ENCODE measurements around the gene KTI12.
"Not testable (repeated sequence)": the region's sequence is repeated elsewhere in the genome, so short reads cannot be mapped to it uniquely, and the experiment has no call there.

Gene KTI12

DNA sequence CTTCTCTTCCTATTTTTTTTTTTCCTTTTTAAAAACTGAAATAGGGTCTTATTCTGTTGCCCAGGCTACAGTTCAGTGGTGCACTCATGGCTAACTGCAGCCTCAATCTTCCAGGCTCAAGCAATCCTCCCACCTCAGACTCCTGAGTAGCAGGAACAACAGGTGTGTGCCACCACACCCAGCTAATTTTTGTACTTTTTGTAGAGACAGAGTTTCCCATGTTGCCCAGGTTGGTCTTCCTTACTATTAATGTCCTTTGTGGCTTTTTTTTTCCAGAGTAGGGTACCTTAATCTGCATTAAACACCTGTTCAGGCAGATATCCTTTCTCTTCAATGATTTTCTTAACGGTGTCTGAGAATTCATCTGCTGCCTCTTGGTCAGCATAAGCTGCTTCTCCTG, 4.3 kb upstream of the KTI12 start:
- no peak for DNase-seq

DNA sequence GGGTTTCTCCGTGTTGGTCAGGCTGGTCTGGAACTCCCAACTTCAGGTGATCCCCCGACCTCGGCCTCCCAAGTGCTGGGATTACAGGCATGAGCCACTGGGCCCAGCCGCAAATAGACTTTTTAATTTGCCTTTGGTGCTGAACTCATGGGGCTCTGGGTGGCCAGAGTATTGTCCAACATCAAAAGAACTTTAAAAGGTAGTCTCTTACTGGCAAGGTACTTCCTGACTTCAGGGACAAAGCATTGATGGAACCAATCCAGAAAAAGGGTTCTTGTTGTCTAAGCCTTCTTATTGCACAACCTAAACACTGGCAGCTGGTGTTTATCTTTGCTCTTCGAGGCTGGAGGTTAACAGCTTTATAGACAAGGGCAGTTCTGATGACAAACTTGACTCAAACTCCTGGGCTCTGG, 3.8 kb upstream of the KTI12 start:
- DNase-seq: peak; percentile 54

DNA sequence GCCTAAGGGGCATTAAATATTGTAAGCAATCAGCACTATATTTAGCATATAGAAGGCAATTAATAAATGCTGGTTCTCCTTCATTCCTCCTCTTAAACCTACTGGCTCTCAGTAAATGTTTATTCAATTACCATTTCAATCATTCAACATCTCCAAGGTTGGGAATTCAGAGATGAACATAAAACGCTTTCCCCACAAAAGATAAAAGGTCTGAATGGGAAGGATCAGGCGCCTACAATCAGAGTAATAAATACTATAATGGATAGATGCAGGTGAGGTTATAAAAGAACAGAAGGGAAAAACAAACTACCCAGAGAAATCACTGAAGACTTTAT, 407 bp upstream of the KTI12 start:
- DNase-seq: no peak

DNA sequence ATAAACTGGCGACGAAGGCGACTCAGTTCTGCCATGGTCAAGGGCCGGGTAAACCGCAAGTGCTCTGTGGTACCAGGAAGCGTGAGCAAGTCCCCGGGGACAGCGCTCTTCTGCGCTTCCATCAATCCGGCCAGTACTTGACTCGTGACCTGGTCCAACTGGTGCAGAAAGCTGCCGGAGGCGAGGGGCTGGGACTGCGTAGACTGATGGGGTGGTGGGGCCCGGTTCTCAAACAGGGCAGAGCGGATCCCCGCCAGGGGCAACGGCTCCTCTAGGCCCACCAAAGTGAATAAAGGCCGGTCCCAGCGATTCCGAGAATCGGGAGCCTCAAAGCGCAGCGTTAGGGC, 852 bp downstream of the KTI12 start:
- no peak for DNase-seq

DNA sequence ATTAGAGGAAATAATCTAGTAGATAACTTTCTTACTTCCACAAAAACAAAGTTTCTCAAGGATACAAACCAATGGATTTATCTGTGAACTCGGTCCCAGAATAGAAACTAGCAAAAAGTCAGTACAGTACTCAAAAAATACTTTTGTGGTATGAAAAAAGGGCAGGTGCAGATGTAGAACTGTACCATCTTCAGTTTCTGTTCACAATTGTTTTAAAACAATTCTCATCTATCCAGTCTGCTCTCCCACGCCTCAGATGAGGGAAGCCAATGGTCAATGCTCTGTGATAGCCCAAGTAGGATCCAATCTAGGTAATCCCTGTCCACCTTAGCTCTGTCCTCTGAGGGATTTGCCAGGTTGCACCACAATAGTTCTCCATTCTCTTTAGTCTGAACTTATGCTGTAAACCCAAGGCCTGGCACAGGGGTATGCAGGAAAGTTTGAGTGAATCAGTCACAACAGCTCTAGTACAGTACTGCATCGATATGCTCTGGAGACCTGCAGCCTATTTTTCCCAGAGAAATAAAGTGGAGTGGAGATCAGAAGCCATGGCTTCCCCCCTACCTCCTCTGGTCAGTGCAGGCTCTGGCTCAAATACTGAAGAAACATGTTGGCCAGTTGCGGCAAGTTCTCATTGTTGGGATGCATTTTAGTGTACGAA, 1.4 kb downstream of the KTI12 start:
- no peak for DNase-seq

DNA sequence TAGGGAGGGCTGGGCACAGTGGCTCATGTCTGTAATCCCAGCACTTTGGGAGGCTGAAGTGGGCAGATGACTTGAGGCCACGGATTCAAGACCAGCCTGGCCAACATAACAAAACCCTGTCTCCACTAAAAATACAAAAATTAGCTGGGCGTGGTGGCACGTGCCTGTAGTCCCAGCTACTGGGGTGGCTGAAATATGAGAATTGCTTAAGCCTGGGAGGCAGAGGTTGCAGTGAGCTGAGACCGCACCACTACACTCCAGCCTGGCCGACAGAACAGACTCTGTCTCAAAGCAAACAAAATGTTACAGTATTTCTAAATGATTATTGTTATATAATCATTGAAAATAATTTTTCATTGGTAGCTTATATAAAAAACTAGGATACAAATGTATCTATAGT, 4.8 kb downstream of the KTI12 start:
- DNase-seq: not testable (repeated sequence)

DNA sequence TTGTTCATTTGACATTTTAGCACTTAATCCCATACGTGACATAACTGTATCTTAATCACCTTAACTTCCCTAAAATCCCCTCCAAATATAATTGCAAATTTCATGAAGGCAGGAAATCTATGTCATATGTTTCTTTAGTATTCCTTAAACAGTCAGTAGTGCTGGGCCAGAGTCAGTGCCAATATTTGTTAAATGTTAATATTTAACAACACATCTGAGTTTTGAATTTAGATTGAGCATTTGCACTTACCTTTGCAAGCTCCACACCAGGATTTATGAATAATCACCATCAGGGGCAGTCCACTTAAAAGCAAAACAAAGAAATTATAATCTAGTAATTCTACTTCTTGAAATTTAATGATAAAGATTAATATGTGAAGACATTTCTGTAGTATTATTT, 5.3 kb downstream of the KTI12 start:
- no peak for DNase-seq

DNA sequence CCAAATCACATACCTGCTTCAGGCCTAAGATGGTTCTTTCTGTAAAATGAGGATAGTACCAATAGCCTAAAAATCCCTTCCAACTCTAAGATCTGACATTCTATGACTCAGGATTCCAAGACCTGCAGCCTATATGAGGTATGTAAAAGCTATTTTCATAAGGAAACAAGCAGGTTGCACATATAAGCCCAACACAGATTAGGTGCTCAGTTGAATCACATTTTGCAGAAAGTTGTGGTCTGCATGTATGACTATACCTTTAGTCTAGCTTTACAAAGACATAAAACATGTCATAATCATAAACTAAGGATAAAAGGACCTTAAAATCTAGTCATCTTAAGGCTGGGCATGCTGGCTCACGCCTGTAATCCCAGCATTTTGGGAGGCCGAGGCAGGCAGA, 7.3 kb downstream of the KTI12 start:
- DNase-seq: no peak

DNA sequence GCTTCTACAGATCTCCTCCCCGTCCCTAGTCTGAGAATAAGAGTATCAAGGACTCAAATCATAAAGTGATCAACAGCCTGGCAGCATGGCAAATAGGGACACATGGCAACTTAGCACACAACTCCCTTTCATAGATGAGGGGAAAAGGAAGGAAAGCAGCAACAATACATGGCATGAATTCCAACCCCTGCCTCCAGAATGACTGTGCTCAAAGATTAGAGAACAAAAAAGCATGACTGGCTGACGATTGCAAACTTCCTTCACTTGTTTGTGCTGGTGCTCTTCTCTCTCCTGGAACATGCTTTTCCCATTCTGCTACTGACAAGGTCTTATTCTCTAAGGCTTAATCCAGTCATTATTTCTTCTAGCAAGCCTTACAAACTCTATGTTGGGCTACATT, 11.5 kb downstream of the KTI12 start:
- DNase-seq: no peak

DNA sequence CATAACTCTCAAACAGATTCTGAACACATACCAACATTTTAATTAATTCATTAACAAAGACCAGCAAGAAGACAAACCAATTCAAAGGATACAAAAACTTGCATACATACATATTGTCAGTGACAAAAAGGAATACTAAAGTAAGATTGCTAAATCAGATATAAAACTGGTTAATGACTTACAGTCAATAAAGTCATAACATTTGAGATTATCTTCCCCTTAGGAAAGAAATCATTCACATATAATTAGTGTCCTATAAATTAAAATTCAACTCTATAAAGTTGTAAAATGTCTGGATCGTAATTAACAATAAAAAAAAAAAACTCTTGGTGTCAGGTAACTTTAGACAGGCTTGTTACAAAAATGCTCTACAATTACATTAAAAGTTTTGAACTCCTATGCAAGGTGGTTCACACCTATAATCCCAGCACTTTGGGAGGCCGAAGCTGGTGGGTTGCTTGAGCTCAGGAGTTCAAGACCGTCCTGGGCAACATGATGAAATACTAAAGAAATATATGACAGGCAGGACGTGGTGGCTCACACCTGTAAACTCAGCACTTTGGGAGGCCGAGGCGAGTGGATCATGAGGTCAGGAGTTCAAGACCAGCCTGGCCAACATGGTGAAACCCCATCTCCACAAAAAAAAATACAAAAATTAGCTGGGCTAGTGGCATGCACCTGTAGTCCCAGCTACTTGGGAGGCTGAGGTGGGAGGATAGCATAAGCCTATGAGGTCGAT, 25.4 kb downstream of the KTI12 start:
- DNase-seq: no peak

DNA sequence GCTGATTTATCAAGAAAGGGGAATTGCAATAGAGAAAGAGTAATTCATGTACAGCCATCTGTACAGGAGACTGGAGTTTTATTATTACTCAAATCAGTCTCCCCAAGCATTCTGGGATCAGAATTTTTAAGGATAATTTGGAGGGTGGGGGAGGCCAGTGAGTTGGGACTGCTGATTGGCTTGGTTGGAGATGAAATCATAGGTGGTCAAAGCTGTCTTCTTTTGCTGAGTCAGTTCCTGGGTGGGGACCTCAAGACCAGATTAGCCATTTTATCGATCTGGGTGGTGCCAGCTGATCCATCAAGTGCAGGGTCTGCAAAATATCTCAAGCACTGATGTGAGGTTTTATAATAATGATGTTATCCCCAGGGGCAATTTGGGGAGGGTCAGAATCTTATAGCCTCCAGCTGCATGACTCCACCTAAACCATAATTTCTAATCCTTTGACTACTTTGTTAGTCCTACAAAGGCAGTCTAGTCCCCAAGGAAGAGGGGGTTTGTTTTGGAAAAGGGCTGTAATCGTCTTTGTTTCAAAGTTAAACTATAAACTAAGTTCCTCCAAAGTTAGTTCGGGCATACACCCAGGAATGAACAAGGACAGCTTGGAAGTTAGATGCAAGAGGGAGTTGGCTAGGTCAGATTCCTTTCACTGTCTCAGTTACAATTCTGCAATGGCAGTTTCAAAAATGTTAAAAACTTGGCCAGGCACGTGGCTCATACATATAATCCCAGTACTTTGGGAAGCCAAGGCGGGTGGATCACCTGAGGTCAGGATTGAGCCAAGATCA, 26.2 kb downstream of the KTI12 start:
- no peak for DNase-seq

DNA sequence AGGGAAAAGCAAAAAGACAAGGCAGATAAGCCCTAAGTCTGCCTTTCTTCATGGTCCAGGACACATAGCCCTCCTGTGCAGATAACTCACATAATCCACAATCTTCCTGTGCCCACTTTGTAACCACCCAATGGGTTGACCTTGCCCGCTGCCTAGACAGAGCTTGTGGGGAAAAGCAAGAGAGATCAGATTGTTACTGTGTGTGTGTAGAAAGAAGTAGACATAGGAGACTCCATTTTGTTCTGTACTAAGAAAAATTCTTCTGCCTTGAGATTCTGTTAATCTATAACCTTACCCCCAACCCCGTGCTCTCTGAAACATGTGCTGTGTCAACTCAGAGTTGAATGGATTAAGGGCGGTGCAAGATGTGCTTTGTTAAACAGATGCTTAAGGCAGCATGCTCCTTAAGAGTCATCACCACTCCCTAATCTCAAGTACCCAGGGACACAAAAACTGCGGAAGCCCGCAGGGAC, 27.5 kb downstream of the KTI12 start:
- DNase-seq: not testable (repeated sequence)

DNA sequence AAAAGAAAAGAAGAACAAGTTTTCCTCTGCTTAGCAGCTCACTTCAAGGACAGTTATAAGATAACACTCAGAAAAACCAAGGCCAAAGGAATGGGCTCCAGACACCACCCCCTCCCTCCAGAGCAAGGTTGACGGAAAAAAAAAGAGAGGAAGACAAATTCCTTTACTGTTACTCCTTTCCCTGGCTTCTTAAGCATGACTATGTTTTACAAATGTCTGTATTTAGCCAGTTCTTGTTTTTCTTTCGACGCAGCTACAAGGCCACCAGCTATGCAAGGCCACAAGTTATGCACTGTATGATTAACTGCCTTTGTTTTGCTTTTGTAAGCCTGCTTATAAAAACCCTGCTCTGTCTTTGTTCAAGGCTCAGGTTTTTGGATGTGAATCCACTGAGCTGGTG, 28.1 kb downstream of the KTI12 start:
- not testable (repeated sequence) for DNase-seq

DNA sequence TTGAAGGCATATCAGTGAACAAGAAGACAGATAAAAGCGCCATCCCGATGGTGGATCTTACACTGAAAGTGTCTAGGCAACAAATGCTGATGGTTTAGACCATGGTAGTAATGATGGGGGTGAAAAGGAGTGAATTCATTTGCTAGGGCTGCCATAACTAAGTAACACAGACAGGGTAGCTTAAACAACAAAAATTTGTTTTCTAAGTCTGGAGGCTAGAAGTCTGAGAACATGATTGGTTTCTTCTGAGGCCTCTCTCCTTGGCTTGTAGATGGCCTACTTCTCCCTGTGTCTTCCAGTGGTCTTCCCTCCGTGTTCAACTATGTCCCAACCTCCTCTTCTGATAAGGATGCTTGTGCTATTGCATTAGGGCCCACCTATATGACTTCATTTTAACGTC, 29.7 kb downstream of the KTI12 start:
- DNase-seq: no peak

DNA sequence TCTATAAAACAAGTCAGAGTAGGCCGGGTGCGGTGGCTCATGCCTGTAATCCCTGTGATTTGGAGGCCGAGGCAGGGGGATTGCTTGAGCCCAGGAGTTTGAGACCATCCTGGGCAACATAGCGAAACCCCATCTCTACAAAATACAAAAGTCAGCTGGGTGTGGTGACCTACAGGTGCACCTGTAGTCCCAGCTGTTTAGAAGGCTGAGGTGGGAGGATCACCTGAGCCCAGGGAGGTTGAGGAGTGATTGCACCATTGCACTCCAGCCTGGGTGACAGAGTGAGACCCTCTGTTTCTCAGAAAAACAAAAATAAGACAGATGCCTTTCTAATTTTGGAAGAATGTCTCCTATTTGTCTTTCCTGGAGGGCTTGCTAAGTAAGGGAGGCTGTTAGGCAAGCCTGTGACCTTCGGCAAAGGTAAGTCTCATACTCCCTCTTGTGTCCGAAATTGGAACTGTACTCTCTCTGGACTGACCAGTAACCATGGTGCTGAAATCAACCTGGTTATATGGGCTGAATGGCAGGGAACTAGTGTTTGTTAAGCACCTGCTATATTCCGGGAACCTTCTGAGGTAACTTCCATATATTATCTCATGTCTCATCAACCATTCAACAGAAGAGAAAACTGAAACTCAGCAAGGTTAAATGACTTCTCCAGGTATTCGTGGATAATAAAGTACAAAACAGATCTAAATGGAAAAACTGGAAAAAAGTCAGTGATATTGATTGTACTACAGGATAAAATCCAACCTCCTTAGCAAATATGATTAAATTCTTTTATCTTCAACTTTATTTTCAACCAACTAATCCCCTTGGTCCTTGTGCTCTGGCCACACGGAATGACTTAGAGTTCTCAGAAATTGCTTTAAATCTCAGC, 31.3 kb downstream of the KTI12 start:
- peak; percentile 99 for DNase-seq

DNA sequence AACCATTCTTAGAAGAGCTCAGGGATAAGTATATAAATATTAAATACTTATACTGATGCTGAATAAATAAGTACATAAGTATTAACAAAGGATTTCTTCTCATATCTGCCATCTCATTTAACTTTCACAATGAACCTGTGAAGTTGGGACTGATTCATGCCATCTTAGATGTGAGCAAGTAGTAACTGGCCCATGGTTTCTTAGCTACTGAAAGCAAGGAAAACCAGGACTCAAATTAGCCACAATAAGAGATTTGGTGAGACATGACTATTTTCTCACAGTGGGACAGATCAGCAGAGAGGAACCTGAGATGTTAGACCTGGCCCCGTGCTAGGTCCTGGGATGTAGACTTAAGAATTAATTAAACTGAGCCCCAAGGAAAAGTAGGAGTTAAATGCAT, 34.9 kb downstream of the KTI12 start:
- DNase-seq: no peak

DNA sequence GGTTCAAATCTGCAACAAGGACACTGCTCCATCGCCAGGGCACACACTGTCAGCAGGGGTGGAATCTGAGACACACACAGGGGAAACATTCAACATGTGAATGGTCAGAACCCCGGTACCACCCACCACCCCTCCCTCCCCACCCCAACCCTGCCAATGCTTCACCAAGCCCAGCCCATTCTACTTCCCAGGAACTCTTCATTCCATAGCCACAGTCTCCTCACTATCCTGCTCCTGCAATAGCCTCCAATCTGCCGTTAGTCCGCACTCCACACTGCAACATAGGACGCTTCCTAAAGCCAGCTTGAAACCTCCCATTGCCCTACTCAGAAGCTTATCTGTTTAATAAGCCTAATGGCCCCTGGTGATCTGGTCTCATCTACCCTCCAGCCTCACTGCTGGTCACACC, 35.6 kb downstream of the KTI12 start:
- DNase-seq: no peak

DNA sequence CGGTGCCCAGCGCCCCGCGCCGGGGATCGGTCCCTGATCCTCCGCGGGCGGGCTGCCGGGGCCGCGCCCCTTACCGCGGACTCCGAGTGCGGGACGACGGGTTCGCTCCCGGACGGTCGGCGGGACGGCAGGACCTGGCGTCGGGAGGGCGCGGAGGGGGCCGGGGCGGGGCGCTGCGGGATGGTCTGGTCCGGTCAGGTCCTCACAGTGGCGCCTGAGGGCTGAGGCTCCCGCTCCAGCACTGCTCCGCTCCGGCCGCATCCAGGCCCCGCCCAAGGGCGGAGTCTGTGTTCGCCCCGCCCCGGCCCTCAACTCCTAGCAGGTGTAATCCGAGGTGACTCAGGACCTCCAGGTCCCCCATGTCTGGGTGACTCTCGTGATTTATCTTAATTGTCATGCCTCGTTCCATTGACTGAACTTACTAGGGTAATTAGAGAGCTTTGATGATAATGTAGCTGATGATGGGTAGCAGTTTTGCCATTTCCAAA, 43.1 kb downstream of the KTI12 start, which contains the start of gene RAB3B:
RAB3B (minus strand) TSS at position 223 of the 488 bp plus-strand sequence. CDS start 13,583 bp downstream, outside the sequence.
- peak; percentile 77 for DNase-seq

DNA sequence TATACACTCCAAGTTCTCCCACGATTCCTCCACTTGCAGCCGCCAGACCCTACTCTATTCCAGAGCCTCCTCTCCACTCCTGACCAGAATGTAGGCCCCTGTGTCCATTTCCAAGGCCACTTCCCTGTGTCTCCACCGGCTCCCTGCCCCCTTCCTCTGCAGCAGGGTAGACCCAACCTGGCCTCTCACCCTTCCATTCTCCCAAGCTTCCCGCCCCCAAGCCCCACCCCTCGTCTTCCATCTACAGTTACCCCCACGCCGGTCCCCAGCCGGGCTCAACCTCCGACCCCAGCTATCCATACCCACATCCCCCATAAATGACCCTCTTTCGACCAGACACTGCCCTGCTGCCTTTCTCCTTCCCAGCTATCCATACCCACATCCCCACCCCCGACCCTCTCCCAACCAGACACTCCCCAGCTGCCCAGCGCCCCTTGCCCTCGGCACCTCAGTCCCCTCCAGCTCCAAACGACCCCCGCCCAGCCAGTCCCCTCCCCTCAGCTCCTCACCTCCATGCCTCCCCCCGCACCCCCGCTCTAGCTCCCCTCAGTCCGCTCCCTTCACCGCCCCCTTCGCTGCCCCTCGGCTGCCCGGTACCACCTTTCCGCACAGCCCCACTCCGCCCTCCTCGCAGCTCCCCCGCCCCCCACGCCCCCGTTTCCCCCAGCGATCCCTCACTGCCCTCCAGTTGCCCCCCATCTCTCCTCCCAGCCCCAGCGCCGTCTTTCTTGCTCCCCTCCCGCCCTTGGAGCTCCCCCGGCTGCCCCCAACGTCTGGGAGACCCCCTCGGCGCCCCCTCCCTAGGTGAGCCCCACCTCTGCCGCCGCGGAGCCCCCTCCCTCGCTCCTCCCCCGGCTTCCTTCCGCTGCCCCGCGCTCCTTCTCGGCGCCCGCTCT, 43.8 kb downstream of the KTI12 start:
- DNase-seq: no peak

DNA sequence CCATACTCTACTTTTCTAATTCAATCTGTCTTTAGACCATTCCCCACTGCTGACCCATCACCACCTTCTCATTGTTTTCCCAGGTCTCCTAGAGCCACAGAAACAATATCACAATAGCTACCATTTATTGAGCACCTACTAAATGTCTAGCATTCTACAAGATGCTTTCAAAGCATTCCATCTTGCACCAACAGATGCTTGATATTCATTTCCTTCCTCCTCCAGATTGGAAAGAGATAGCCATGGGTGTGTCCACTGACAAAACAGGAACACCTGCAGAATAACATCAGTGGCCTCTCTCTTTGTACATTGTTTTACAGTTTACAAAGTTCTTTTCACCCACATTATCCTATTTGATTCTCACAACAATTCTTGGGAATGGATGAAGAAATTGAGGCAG, 45.4 kb downstream of the KTI12 start:
- no peak for DNase-seq

DNA sequence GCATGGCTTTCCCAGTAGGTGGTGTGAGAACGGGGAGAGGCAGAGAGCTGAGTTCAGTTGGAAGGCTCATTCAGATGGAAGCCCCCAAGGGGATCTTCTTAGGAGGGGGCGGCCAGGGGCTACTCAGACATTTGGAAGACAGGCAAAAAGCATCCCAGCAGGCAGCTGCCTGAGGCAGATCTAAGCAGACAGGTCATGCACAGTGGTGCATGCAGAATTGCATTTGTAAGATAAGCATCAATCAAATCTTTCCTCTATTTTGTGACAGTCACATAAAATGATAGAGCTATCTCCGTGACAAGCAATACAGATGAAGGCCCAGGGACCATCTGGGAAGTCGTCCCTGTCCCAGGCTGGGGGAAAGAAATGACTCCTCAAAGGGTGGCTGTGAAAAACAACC, 46.9 kb downstream of the KTI12 start:
- no peak for DNase-seq

DNA sequence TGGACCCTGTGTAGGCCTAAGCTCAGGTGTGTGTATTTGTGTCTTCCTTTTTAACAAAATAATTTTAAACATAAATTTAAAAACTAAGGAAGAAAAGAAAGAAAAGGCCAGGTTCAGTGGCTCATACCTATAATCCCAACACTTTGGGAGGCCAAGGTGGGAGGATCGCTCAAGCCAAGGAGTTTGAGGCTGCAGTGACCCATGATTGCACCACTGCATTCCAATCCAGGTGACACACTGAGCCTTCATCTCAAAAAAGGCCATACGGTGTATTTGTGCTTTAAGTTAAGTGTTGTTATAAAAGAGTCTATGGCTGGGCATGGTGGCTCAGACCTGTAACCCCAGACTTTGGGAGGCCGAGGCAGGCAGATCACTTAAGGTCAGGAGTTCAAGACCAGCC, 51.4 kb downstream of the KTI12 start:
- DNase-seq: no peak

Data from NCI-H2029 treated with DMSO at 0.1 percent for 48 hours (cell line).